Neural cell (in vitro differentiated cells): ENCODE measurements around the gene RAD51B. TPM values are rescaled to one million over a fixed set of nuclear protein-coding genes. Genes with fewer than 3 reads are reported as not detected.

Source experiments
- H2AFZ ChIP-seq: fragments of 200-600, 300-800 bp; sonication (generic), shearing (Covaris generic); 2 replicates; pipeline ENCODE4 v1.6.0; 2014; ENCODE audit warnings: low read depth, mild to moderate bottlenecking, antibody characterized with exemption, low read length, moderate library complexity
- H3F3A ChIP-seq: fragments of 200-600 bp; shearing (Covaris generic); 2 replicates; pipeline ENCODE4 v1.6.1; 2016; ENCODE audit warnings: mild to moderate bottlenecking, moderate library complexity, mixed read lengths, antibody characterized with exemption, low read length; ENCODE audit not compliant: insufficient read depth, poor library complexity, severe bottlenecking
- H3K27ac ChIP-seq: fragments of 200-600, 300-800 bp; sonication (generic), shearing (Covaris generic); 2 replicates; pipeline ENCODE4 v1.5.1; 2014; ENCODE audit warnings: mild to moderate bottlenecking, low read length, moderate library complexity
- H3K27me3 ChIP-seq: fragments of 300-800, 200-600 bp; sonication (generic), shearing (Covaris generic); 2 replicates; pipeline ENCODE4 v1.6.0; 2014; ENCODE audit warnings: mild to moderate bottlenecking, low read depth, low read length, moderate library complexity; ENCODE audit not compliant: insufficient read depth
- H3K36me3 ChIP-seq: fragments of 300-800, 200-600 bp; sonication (generic), shearing (Covaris generic); 2 replicates; pipeline ENCODE4 v1.5.1; 2014; ENCODE audit warnings: mild to moderate bottlenecking, antibody characterized with exemption, low read length, moderate library complexity; ENCODE audit not compliant: insufficient read depth
- H3K4me2 ChIP-seq: fragments of 300-800, 200-600 bp; sonication (generic), shearing (Covaris generic); 2 replicates; pipeline ENCODE4 v1.6.0; 2014; ENCODE audit warnings: mild to moderate bottlenecking, low read length
- H3K4me3 ChIP-seq: fragments of 300-800, 200-600 bp; sonication (generic), shearing (Covaris generic); 2 replicates; pipeline ENCODE4 v1.5.1; 2014; ENCODE audit warnings: mild to moderate bottlenecking, low read length, moderate library complexity
- H3K79me2 ChIP-seq: fragments of 200-600 bp; shearing (Covaris generic); replicated peaks from 2 replicates; pipeline ENCODE4 v1.6.0; 2014; ENCODE audit warnings: mild to moderate bottlenecking, low read length, moderate library complexity; ENCODE audit not compliant: insufficient read depth
- H3K9ac ChIP-seq: fragments of 300-800, 200-600 bp; sonication (generic), shearing (Covaris generic); 2 replicates; pipeline ENCODE4 v1.6.1; 2016; ENCODE audit warnings: mild to moderate bottlenecking, low read length, mixed read lengths
- H3K9me2 ChIP-seq: fragments of 200-600 bp; shearing (Covaris generic); 2 replicates; pipeline ENCODE4 v1.6.1; 2016; ENCODE audit warnings: mild to moderate bottlenecking, low read length, mixed read lengths; ENCODE audit not compliant: insufficient read depth
- H3K9me3 ChIP-seq: fragments of 200-600, 300-800 bp; sonication (generic), shearing (Covaris generic); 2 replicates; pipeline ENCODE4 v1.6.1; 2016; ENCODE audit warnings: mild to moderate bottlenecking, mixed run types, low read length, moderate library complexity, mixed read lengths
- H4K20me1 ChIP-seq: fragments of 200-600 bp; shearing (Covaris generic); 2 replicates; pipeline ENCODE4 v1.6.1; 2016; ENCODE audit warnings: mild to moderate bottlenecking, mixed run types; ENCODE audit not compliant: insufficient read depth
- EP300 ChIP-seq: fragments of 450-650 bp; conservative IDR thresholded peaks from 2 replicates; pipeline ENCODE4 v1.6.1; 2014; ENCODE audit warnings: antibody characterized with exemption, mild to moderate bottlenecking, moderate library complexity; ENCODE audit not compliant: poor library complexity, severe bottlenecking
- EZH2 ChIP-seq: fragments of 200-600, 300-800 bp; shearing (Covaris generic), sonication (generic); IDR thresholded peaks from 2 replicates; pipeline ENCODE4 v1.6.1; 2014; ENCODE audit warnings: antibody characterized with exemption, low read length, borderline replicate concordance, mild to moderate bottlenecking; ENCODE audit not compliant: insufficient read depth, poor library complexity, severe bottlenecking
- MXI1 ChIP-seq: fragments of 450-650 bp; conservative IDR thresholded peaks from 2 replicates; pipeline ENCODE4 v1.6.1; 2014; ENCODE audit warnings: antibody characterized with exemption, mild to moderate bottlenecking; ENCODE audit not compliant: poor library complexity, severe bottlenecking
- POLR2AphosphoS5 ChIP-seq: IDR thresholded peaks from 2 replicates; pipeline ENCODE4 v1.6.1; 2012
- RAD21 ChIP-seq: fragments of 450-650 bp; conservative IDR thresholded peaks from 2 replicates; pipeline ENCODE4 v1.6.1; 2014; ENCODE audit warnings: antibody characterized with exemption, mild to moderate bottlenecking, moderate library complexity
- SMC3 ChIP-seq: fragments of 450-650 bp; conservative IDR thresholded peaks from 2 replicates; pipeline ENCODE4 v1.6.1; 2014; ENCODE audit warnings: antibody characterized with exemption, mild to moderate bottlenecking, moderate library complexity; ENCODE audit not compliant: poor library complexity
- TAF1 ChIP-seq: IDR thresholded peaks from 2 replicates; pipeline ENCODE4 v1.6.1; 2012; ENCODE audit warnings: low read depth
- polyA plus RNA-seq: library from polyadenylated mRNA; depleted of rRNA; stranded (reverse); fragments of >200 nt; gene quantifications from 2 replicates; pipeline ENCODE4 v1.2.3, GENCODE V29; 2014
- TF ChIP-seq, protein P1 (sequence below): fragments of 450-650 bp; IDR thresholded peaks from 2 replicates; pipeline ENCODE4 v1.5.1; 2014; ENCODE audit warnings: antibody characterized with exemption, mild to moderate bottlenecking, moderate library complexity; ENCODE audit not compliant: poor library complexity, severe bottlenecking
- TF ChIP-seq, protein P2 (sequence below): IDR thresholded peaks from 2 replicates; pipeline ENCODE4 v1.6.1; 2012; ENCODE audit warnings: borderline replicate concordance

Gene RAD51B
- polyA plus RNA-seq, 1 donor from 2014 or later, result 3.1 TPM

DNA sequence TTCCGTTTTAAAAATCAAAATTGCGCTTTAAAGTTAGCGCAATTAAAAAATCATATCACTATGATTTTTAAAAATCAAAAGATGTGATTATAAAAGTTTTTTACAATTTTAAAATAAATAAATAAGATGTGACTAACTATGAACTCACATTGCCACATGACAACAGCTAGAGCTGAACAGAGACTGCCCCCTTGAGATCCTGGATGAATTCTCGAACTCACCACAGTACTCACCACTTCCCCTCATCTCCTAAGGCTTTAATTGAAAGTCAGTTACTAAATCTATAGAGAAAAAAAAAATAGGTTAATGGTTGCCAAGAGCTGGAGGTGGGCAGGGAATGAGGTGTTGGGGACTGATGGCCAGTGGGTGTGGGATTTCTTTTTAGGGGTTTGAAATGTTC is 589.1 kb downstream of the RAD51B start:
- Histone ChIP-seq H2AFZ (no peak overlapping the region), H3K79me2 (no peaks in the 10 kb centered on the region), H3K27me3 (no peaks in the 10 kb centered on the region), H3K9ac (no peak overlapping the region), H3K36me3 (no peaks in the 10 kb centered on the region), H3K9me3 (no peaks in the 10 kb centered on the region), H3K9me2 (no peaks in the 10 kb centered on the region), H4K20me1 (no peaks in the 10 kb centered on the region), H3K4me2 (no peak overlapping the region), H3K27ac (no peak overlapping the region), H3K4me3 (no peak overlapping the region), H3F3A (no peaks in the 10 kb centered on the region)
- TF ChIP-seq TAF1, result no peak
- TF ChIP-seq, protein P1, sequence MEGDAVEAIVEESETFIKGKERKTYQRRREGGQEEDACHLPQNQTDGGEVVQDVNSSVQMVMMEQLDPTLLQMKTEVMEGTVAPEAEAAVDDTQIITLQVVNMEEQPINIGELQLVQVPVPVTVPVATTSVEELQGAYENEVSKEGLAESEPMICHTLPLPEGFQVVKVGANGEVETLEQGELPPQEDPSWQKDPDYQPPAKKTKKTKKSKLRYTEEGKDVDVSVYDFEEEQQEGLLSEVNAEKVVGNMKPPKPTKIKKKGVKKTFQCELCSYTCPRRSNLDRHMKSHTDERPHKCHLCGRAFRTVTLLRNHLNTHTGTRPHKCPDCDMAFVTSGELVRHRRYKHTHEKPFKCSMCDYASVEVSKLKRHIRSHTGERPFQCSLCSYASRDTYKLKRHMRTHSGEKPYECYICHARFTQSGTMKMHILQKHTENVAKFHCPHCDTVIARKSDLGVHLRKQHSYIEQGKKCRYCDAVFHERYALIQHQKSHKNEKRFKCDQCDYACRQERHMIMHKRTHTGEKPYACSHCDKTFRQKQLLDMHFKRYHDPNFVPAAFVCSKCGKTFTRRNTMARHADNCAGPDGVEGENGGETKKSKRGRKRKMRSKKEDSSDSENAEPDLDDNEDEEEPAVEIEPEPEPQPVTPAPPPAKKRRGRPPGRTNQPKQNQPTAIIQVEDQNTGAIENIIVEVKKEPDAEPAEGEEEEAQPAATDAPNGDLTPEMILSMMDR, result no peak
- TF ChIP-seq RAD21, result no peak
- no peak for TF ChIP-seq EZH2
- TF ChIP-seq POLR2AphosphoS5, result no peak
- TF ChIP-seq, protein P2, sequence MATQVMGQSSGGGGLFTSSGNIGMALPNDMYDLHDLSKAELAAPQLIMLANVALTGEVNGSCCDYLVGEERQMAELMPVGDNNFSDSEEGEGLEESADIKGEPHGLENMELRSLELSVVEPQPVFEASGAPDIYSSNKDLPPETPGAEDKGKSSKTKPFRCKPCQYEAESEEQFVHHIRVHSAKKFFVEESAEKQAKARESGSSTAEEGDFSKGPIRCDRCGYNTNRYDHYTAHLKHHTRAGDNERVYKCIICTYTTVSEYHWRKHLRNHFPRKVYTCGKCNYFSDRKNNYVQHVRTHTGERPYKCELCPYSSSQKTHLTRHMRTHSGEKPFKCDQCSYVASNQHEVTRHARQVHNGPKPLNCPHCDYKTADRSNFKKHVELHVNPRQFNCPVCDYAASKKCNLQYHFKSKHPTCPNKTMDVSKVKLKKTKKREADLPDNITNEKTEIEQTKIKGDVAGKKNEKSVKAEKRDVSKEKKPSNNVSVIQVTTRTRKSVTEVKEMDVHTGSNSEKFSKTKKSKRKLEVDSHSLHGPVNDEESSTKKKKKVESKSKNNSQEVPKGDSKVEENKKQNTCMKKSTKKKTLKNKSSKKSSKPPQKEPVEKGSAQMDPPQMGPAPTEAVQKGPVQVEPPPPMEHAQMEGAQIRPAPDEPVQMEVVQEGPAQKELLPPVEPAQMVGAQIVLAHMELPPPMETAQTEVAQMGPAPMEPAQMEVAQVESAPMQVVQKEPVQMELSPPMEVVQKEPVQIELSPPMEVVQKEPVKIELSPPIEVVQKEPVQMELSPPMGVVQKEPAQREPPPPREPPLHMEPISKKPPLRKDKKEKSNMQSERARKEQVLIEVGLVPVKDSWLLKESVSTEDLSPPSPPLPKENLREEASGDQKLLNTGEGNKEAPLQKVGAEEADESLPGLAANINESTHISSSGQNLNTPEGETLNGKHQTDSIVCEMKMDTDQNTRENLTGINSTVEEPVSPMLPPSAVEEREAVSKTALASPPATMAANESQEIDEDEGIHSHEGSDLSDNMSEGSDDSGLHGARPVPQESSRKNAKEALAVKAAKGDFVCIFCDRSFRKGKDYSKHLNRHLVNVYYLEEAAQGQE, result no peak
- TF ChIP-seq SMC3, result no peak
- TF ChIP-seq MXI1, result no peak
- TF ChIP-seq EP300, result no peak

DNA sequence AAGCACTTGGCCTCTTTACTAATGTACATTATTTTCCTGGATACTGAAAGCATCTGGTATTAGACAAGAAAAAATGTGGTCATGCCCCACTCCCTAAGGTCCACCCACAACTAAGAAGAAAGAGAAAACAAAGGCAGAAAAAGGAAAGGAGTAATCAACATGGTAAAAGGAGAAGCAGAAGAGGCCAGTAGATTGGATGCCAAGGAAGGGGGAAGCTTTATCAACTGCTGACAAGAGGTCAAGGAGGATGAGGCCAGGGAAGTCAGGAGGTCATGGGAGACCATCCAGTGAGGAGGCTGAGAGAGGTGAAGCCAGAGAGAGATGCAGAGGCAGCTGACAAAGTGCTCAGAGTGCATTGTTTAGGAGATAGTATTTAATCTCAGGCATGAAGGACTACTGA is 589.8 kb downstream of the RAD51B start:
- no peaks in the 10 kb centered on the region for H3K9me2 ChIP-seq
- H3K79me2 ChIP-seq, result no peaks in the 10 kb centered on the region
- H3K27me3 ChIP-seq, result no peaks in the 10 kb centered on the region
- H3F3A ChIP-seq, result no peaks in the 10 kb centered on the region
- H3K4me2 ChIP-seq, result no peak overlapping the region
- no peak for TF ChIP-seq TAF1
- TF ChIP-seq, protein P1, result no peak
- TF ChIP-seq, protein P2, result no peak
- TF ChIP-seq MXI1, result no peak
- TF ChIP-seq POLR2AphosphoS5, result no peak
- TF ChIP-seq EZH2, result no peak
- no peak for TF ChIP-seq RAD21
- TF ChIP-seq SMC3, result no peak
- no peak for TF ChIP-seq EP300
- H4K20me1 ChIP-seq, result no peaks in the 10 kb centered on the region
- no peaks in the 10 kb centered on the region for H3K9me3 ChIP-seq
- H3K27ac ChIP-seq, result no peak overlapping the region
- no peak overlapping the region for H2AFZ ChIP-seq
- H3K9ac ChIP-seq, result no peak overlapping the region
- H3K36me3 ChIP-seq, result no peaks in the 10 kb centered on the region
- H3K4me3 ChIP-seq, result no peak overlapping the region
